Mesenchymal stem cell (in vitro differentiated cells and primary cell): ENCODE data around the gene ZNF608. TPM values are rescaled to one million over a fixed set of nuclear protein-coding genes. Genes with fewer than 3 reads are reported as not detected.

ENCODE experiments used
- DNase-seq: peaks from one replicate; pipeline ENCODE4 v3.0.0-alpha.2; 2013
- H2AFZ ChIP-seq: one replicate; pipeline ENCODE4 v1.6.1; 2013; ENCODE audit warnings: low read depth, mild to moderate bottlenecking, control low read depth, inconsistent platforms, low read length, moderate library complexity
- H2AK5ac ChIP-seq: 2 replicates; pipeline ENCODE4 v1.6.1; 2013; ENCODE audit warnings: low read length, moderate library complexity, mild to moderate bottlenecking, inconsistent platforms; ENCODE audit not compliant: severe bottlenecking
- H2BK120ac ChIP-seq: one replicate; pipeline ENCODE4 v1.6.1; 2013; ENCODE audit warnings: low read depth, mild to moderate bottlenecking, inconsistent platforms, low read length, moderate library complexity
- H2BK12ac ChIP-seq, 2 experiments: one replicate each; pipeline ENCODE4 v1.6.1; 2013; ENCODE audit warnings: inconsistent platforms in 2 of 2, low read length in 2 of 2, mild to moderate bottlenecking in 2 of 2, moderate library complexity in 2 of 2, control low read depth in 1 of 2
- H2BK15ac ChIP-seq: one replicate; pipeline ENCODE4 v1.6.1; 2013; ENCODE audit warnings: mild to moderate bottlenecking, low read depth, inconsistent platforms; ENCODE audit not compliant: poor library complexity, severe bottlenecking
- H2BK5ac ChIP-seq: 2 replicates; pipeline ENCODE4 v1.6.1; 2013; ENCODE audit warnings: low read depth, mild to moderate bottlenecking, low read length, control low read depth, inconsistent platforms; ENCODE audit not compliant: poor library complexity, severe bottlenecking
- H3K14ac ChIP-seq, 2 experiments: one replicate each; pipeline ENCODE4 v1.6.1; 2013; ENCODE audit warnings: inconsistent platforms in 2 of 2, low read length in 2 of 2, control low read depth in 1 of 2, mild to moderate bottlenecking in 1 of 2, moderate library complexity in 1 of 2
- H3K18ac ChIP-seq, 2 experiments: one replicate each; pipeline ENCODE4 v1.6.1; 2013; ENCODE audit warnings: inconsistent platforms in 2 of 2, low read length in 2 of 2, control low read depth in 1 of 2, low read depth in 1 of 2, mild to moderate bottlenecking in 1 of 2
- H3K23ac ChIP-seq, 2 experiments: one replicate each; pipeline ENCODE4 v1.6.1; 2013; ENCODE audit warnings: inconsistent platforms in 2 of 2, low read length in 2 of 2, mild to moderate bottlenecking in 2 of 2, moderate library complexity in 2 of 2, control low read depth in 1 of 2
- H3K27ac ChIP-seq: 2 replicates; pipeline ENCODE4 v1.5.1; 2013; ENCODE audit warnings: mild to moderate bottlenecking, moderate library complexity, low read length, control low read depth, inconsistent platforms; ENCODE audit not compliant: poor library complexity, severe bottlenecking
- H3K27me3 ChIP-seq, 2 experiments: 2 replicates each; pipeline versions ENCODE4 v1.6.1 to v1.7.0; 2013; ENCODE audit warnings: low read length in 2 of 2, mild to moderate bottlenecking in 2 of 2, moderate library complexity in 2 of 2, control low read depth in 1 of 2, inconsistent platforms in 1 of 2; ENCODE audit not compliant: control insufficient read depth in 1 of 2, insufficient read depth in 1 of 2
- H3K36me3 ChIP-seq, 2 experiments: 2 replicates each; pipeline versions ENCODE4 v1.6.1 to v1.7.0; 2013; ENCODE audit warnings: low read length in 2 of 2, control low read depth in 1 of 2, inconsistent platforms in 1 of 2, low read depth in 1 of 2, mild to moderate bottlenecking in 1 of 2; ENCODE audit not compliant: insufficient read depth in 2 of 2, control insufficient read depth in 1 of 2
- H3K4ac ChIP-seq, 2 experiments: one replicate each; pipeline ENCODE4 v1.6.1; 2013; ENCODE audit warnings: inconsistent platforms in 2 of 2, low read length in 2 of 2, mild to moderate bottlenecking in 2 of 2, moderate library complexity in 2 of 2, control low read depth in 1 of 2, low read depth in 1 of 2
- H3K4me1 ChIP-seq: 2 replicates; pipeline ENCODE4 v1.6.1; 2013; ENCODE audit warnings: low read depth, low read length, control low read depth; ENCODE audit not compliant: control insufficient read depth, insufficient read depth
- H3K4me2 ChIP-seq: 2 replicates; pipeline ENCODE4 v1.6.1; 2013; ENCODE audit warnings: low read length, mild to moderate bottlenecking, inconsistent platforms; ENCODE audit not compliant: poor library complexity, severe bottlenecking
- H3K4me3 ChIP-seq, 2 experiments: 2 replicates each; pipeline versions ENCODE4 v1.5.1 to v1.7.0; 2013; ENCODE audit warnings: low read length in 2 of 2, mild to moderate bottlenecking in 2 of 2, control low read depth in 1 of 2, low read depth in 1 of 2; ENCODE audit not compliant: insufficient read depth in 1 of 2
- H3K79me1 ChIP-seq: replicated peaks from 2 replicates; pipeline ENCODE4 v1.6.1; 2013; ENCODE audit warnings: mild to moderate bottlenecking, control low read depth, low read length, inconsistent platforms; ENCODE audit not compliant: poor library complexity, severe bottlenecking
- H3K9ac ChIP-seq: 2 replicates; pipeline ENCODE4 v1.7.0; 2013; ENCODE audit warnings: mild to moderate bottlenecking, low read length, moderate library complexity
- H3K9me3 ChIP-seq: 2 replicates; pipeline ENCODE4 v1.7.0; 2013; ENCODE audit warnings: mild to moderate bottlenecking, low read length; ENCODE audit not compliant: control insufficient read depth
- H4K8ac ChIP-seq: one replicate; pipeline ENCODE4 v1.6.1; 2013; ENCODE audit warnings: inconsistent platforms, mild to moderate bottlenecking, low read length, moderate library complexity
- H4K91ac ChIP-seq: one replicate; pipeline ENCODE4 v1.6.1; 2013; ENCODE audit warnings: mild to moderate bottlenecking, low read length, inconsistent platforms
- WGBS: methylation state at CpG from one replicate; pipeline ENCODE4 v1.1.7; 2013; ENCODE audit warnings: mixed read lengths; 5-methylcytosine and 5-hydroxymethylcytosine counted together
- polyA plus RNA-seq, 2 experiments: library from polyadenylated mRNA; stranded (reverse); fragments of 200-250 nt; gene quantifications; one replicate each; pipeline ENCODE4 v1.2.3, GENCODE V29; 2013

ZNF608 gene
- polyA plus RNA-seq (2013, experiment 1 of 2) = 29.0 TPM
- polyA plus RNA-seq (2013, experiment 2 of 2) = 27.7 TPM

GRCh38 chr5:124745928-124746915, at the start of gene ZNF608:
ZNF608 (minus strand) TSS chr5:124746639; CDS start chr5:124744989, 1,650 bp downstream.
- H2BK15ac ChIP-seq = no peak within 1 kb of the TSS
- H3K4ac ChIP-seq = peak within 1 kb of the TSS in 1 of 2 experiments; percentile 60
- no peak within 1 kb of the TSS for H2AFZ ChIP-seq
- peaks cover 2% of the 10 kb centered on the region for H3K4me1 ChIP-seq
- H3K27me3 ChIP-seq = no peaks in the 10 kb centered on the region
- H3K4me2 ChIP-seq = peak within 1 kb of the TSS; percentile 89
- peak within 1 kb of the TSS; percentile 83 for H2BK5ac ChIP-seq
- no peak within 1 kb of the TSS for H2AK5ac ChIP-seq
- no peak within 1 kb of the TSS for H4K91ac ChIP-seq
- peak within 1 kb of the TSS; percentile 66 to 78 for H3K18ac ChIP-seq
- peak within 1 kb of the TSS; percentile 98 for H2BK120ac ChIP-seq
- H3K23ac ChIP-seq = no peak within 1 kb of the TSS
- H2BK12ac ChIP-seq = no peak within 1 kb of the TSS
- WGBS = under 1% methylated on average over 13 of the region's 18 CpGs
- H3K9me3 ChIP-seq = no peaks in the 10 kb centered on the region
- no peaks in the 10 kb centered on the region for H3K79me1 ChIP-seq
- peak within 1 kb of the TSS; percentile 41 to 83 for H3K4me3 ChIP-seq
- H3K9ac ChIP-seq = peak within 1 kb of the TSS; percentile 95
- H4K8ac ChIP-seq = peak within 1 kb of the TSS; percentile 45
- DNase-seq = peak; percentile 88
- no peak within 1 kb of the TSS for H3K14ac ChIP-seq
- H3K36me3 ChIP-seq = no peaks in the 10 kb centered on the region
- peak within 1 kb of the TSS; percentile 99 for H3K27ac ChIP-seq

GRCh38 chr5:124795829-124796228, 49.4 kb upstream of the ZNF608 start:
- no peaks in the 10 kb centered on the region for H3K36me3 ChIP-seq
- H4K8ac ChIP-seq = no peak overlapping the region
- peak overlapping the region in 1 of 2 experiments; percentile 89 for H3K23ac ChIP-seq
- no peak overlapping the region for H3K9ac ChIP-seq
- H3K4me3 ChIP-seq = no peak overlapping the region
- no peak for DNase-seq
- H3K4me1 ChIP-seq = no peaks in the 10 kb centered on the region
- no peaks in the 10 kb centered on the region for H3K79me1 ChIP-seq
- no peak overlapping the region for H2BK12ac ChIP-seq
- H3K9me3 ChIP-seq = no peaks in the 10 kb centered on the region
- H3K18ac ChIP-seq = no peak overlapping the region
- no peaks in the 10 kb centered on the region for H3K27me3 ChIP-seq
- H3K4me2 ChIP-seq = no peak overlapping the region
- 85% methylated on average over 4 of the region's 4 CpGs for WGBS
- no peak overlapping the region for H2AK5ac ChIP-seq
- H2BK5ac ChIP-seq = no peak overlapping the region
- no peak overlapping the region for H3K14ac ChIP-seq
- no peak overlapping the region for H2BK120ac ChIP-seq
- no peak overlapping the region for H4K91ac ChIP-seq
- no peak overlapping the region for H2AFZ ChIP-seq
- no peak overlapping the region for H3K4ac ChIP-seq
- no peak overlapping the region for H3K27ac ChIP-seq
- no peak overlapping the region for H2BK15ac ChIP-seq

- Histone ChIP-seq H3K14ac (no peak overlapping the region), H2BK12ac (no peak overlapping the region), H3K9me3 (no peaks in the 10 kb centered on the region), H2BK120ac (no peak overlapping the region), H3K9ac (no peak overlapping the region), H3K4me2 (no peak overlapping the region), H3K79me1 (no peaks in the 10 kb centered on the region), H4K8ac (no peak overlapping the region), H3K36me3 (no peaks in the 10 kb centered on the region), H2BK5ac (no peak overlapping the region), H2AK5ac (no peak overlapping the region), H3K18ac (no peak overlapping the region), H4K91ac (no peak overlapping the region), H2AFZ (no peak overlapping the region), H3K4me3 (no peak overlapping the region), H3K4me1 (no peaks in the 10 kb centered on the region), H3K27ac (no peak overlapping the region), H3K27me3 (no peaks in the 10 kb centered on the region), H2BK15ac (no peak overlapping the region), H3K4ac (no peak overlapping the region), H3K23ac (no peak overlapping the region)
- WGBS = 14% methylated on average over 5 of the region's 7 CpGs
- peak; percentile 44 for DNase-seq
These were observed 44.7 kb upstream of the ZNF608 start for GRCh38 chr5:124790895-124791732.
